ENCODE results near the gene GPSM1.

GRCh38 chr9:136349546-136349945 is 22.2 kb downstream of the GPSM1 start:
- TF ChIP-seq CTCF (IDR thresholded peaks at IDR 0.05; ENCODE audit: borderline replicate concordance, extremely low read depth, low read length, poor library complexity, severe bottlenecking) (no peak), EZH2 (IDR thresholded peaks at IDR 0.05; ENCODE audit: borderline replicate concordance, low read depth, low read length, severe bottlenecking) (no peak)

Measured in DND-41 (cell line).